NCI-H345 (cell line): ENCODE results near the gene ZFX.
"Not testable (repeated sequence)": the region's sequence is repeated elsewhere in the genome, so short reads cannot be mapped to it uniquely, and the experiment has no call there.

ENCODE experiments used
- DNase-seq: peaks from one replicate; lab custom pipeline; 2025; lab: John Stamatoyannopoulos, UW

The ZFX gene

DNA sequence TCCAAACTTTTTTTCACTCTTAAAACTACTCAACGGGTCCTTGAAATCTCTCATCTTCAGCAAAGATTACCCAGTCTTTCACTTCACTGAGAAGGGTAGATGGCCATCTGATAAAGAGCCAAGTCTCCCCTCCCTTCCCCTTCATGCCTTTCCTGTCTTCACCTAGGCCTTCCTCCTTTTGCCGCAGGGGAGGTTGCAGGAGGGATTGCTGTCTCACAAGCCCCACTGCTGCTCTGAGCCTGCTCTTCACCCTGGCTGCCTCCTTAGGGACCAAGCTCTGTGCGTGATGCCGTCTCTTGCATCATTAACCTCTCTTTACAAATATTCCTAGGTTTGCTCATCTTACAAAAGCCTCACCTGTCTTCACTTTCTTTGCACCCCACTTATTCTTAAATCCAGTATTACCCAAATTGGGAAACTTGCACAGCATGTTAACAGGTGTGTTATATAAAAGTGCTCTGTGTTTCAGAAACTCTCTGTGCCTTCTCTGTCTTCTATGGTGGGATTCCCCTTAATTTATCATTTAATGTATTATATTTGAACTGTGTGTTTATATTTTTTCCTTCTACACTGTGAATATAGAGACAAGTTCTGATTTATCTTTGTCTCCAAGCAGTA lies 3.8 kb downstream of the ZFX start:
- DNase-seq, result no peak

- no peak for DNase-seq
Measured at GRCh38 chrX:24153796-24154189, 4.3 kb downstream of the ZFX start.

GRCh38 chrX:24154490-24155034 lies 5.0 kb downstream of the ZFX start:
- DNase-seq, result no peak

GRCh38 chrX:24155747-24156146 lies 6.2 kb downstream of the ZFX start:
- not testable (repeated sequence) for DNase-seq

- DNase-seq, result no peak
Measured at GRCh38 chrX:24156177-24156576, 6.6 kb downstream of the ZFX start.

- no peak for DNase-seq
Measured at GRCh38 chrX:24158881-24159280, 9.4 kb downstream of the ZFX start.

- DNase-seq, result no peak
Measured at GRCh38 chrX:24166078-24166477, 16.5 kb downstream of the ZFX start.

GRCh38 chrX:24167719-24168472 lies 18.4 kb downstream of the ZFX start:
- no peak for DNase-seq

DNA sequence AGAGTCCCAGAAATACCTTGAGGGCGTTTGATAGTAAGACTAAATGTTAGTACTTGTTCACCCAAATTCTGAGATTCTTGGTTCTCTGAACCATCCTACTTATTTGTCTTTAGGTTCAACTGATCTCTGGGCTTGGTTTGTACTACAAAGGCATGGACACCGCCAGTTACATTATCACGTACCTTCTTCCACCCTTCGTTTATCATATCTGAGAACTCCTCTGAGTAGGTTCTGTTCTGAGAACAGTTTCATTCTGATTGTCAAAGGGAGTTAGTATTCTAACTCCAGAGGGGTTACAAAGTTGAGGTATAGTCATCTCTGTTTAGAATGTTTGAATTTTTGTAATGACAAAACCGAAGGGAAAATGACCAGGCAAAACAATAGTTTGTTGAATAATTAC lies 19.3 kb downstream of the ZFX start:
- no peak for DNase-seq

- DNase-seq, result no peak
Measured at GRCh38 chrX:24169211-24169610, 19.7 kb downstream of the ZFX start.

- no peak for DNase-seq
Measured at GRCh38 chrX:24173115-24173847, 23.8 kb downstream of the ZFX start.

- no peak for DNase-seq
Measured at GRCh38 chrX:24175276-24175675, 25.7 kb downstream of the ZFX start.

GRCh38 chrX:24178441-24178840 lies 28.9 kb downstream of the ZFX start:
- no peak for DNase-seq

- no peak for DNase-seq
Measured at GRCh38 chrX:24184018-24184417, 34.5 kb downstream of the ZFX start.

- no peak for DNase-seq
Measured at GRCh38 chrX:24186483-24186882, 37.0 kb downstream of the ZFX start.

DNA sequence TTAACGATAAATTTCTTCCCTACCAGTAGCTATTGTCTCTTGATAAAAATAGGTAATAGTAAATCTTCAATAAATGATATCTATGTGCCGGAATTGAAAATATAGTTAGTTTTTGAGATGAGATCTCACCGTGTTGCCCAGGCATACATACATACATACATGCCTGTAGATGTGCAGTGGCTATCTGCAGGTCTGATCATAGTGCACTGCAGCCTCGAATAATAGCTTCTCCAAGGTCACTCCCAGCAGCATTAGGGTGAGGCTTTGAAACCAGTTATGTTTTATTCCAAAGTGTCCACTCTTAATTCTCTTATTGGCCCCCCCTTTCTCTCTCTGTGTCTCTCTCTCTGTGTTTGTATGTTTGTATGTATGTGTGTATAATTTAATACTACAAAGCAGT lies 37.5 kb downstream of the ZFX start:
- no peak for DNase-seq

- no peak for DNase-seq
Measured at GRCh38 chrX:24189490-24189889, 40.0 kb downstream of the ZFX start.

DNA sequence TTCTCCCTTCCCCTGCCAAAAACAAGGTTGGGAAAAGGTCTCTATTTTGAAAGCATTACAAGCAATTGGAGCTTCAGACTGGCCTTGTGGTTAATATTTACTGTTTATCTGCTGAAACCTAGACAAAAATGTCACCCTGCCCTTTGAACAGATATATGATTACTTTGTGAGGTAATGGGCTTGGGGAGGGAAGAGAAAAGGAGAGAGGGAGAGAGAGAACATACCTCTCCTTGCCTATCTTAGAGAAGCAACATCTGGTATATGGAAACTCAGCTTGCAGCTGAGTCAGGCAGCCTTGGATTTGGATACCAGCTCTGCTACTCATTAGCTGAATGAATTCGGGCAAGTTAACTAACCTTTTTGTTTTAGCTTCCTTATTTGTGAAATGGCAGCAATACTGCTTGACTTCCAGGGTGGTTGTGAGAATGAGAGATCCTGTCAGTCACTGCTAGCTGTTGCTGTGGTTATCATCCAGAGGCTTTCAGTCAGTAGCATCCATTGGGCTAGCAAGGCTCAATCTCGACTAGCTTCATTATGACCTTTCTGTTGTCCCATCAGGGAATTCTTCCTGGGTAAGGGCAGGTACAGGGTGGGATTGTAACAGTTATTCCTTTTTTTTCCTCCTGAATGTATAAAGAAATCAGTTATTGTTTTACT lies 41.1 kb downstream of the ZFX start:
- no peak for DNase-seq

DNA sequence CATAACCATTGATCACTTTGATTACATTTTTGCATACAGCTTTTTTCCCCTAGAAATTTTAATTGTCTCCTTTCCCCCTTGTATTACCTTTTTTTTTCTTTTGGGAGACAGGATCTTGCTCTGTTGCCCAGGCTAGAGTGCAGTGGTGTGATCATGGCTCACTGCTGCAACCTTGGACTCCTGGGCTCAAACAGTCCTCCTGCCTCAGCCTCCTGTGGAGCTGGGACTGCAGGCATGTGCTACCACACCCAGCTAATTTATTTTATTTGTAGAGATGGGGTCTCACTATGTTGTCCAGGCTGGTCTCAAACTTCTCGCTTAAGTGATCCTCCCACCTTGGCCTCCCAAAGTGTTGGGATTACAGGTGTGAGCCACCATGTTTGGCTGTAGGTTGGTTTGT lies 47.0 kb downstream of the ZFX start:
- no peak for DNase-seq

GRCh38 chrX:24198101-24198500 lies 48.6 kb downstream of the ZFX start:
- no peak for DNase-seq

- no peak for DNase-seq
Measured at GRCh38 chrX:24200133-24200532, 50.6 kb downstream of the ZFX start.

- no peak for DNase-seq
Measured at GRCh38 chrX:24201216-24201615, 51.7 kb downstream of the ZFX start.
